Testis (tissue), 2 donors: ENCODE measurements around the gene ATRN.

ENCODE experiments used
- POLR2A ChIP-seq: fragments of 450-650 bp; IDR thresholded peaks from one replicate; pipeline ENCODE4 v1.6.1; 2017; ENCODE audit warnings: antibody characterized with exemption, mild to moderate bottlenecking, moderate library complexity
- TF ChIP-seq, protein P1 (sequence below), 3 experiments: fragments of 450-650 bp in 2 of 3; fragments of 200-600 bp in 1 of 3; sonication (generic) in 1 of 3; IDR thresholded peaks; one replicate each; pipeline ENCODE4 v1.5.1; 2016 to 2019; ENCODE audit warnings: antibody characterized with exemption in 3 of 3, mild to moderate bottlenecking in 2 of 3, moderate library complexity in 1 of 3

DNA sequence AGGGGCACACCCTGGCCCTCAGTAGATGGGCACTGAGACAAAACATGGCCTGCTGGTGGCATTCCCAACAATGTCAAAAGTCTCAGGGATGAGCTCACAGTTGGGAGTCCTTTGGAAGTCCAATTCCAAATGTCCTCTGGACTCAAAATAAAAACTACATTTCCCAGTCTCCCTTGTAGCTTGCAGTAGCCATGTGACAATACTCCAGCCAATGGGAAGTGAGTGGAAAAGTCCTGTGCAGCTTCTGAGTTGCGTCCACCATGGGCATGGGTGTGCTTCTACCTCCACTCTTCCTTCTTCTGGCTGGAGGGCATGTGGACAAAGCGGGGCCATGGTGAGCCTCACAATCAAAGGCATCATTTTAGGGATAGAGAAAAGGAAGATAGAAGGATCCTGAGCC lies 216.8 kb downstream of the ATRN start:
- TF ChIP-seq, protein P1, sequence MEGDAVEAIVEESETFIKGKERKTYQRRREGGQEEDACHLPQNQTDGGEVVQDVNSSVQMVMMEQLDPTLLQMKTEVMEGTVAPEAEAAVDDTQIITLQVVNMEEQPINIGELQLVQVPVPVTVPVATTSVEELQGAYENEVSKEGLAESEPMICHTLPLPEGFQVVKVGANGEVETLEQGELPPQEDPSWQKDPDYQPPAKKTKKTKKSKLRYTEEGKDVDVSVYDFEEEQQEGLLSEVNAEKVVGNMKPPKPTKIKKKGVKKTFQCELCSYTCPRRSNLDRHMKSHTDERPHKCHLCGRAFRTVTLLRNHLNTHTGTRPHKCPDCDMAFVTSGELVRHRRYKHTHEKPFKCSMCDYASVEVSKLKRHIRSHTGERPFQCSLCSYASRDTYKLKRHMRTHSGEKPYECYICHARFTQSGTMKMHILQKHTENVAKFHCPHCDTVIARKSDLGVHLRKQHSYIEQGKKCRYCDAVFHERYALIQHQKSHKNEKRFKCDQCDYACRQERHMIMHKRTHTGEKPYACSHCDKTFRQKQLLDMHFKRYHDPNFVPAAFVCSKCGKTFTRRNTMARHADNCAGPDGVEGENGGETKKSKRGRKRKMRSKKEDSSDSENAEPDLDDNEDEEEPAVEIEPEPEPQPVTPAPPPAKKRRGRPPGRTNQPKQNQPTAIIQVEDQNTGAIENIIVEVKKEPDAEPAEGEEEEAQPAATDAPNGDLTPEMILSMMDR (IDR thresholded peaks at IDR 0.05), result no peak
- TF ChIP-seq POLR2A, result no peak
